ENCODE measurements around the gene PRSS1.
"Not testable (repeated sequence)": the region's sequence is repeated elsewhere in the genome, so short reads cannot be mapped to it uniquely, and the experiment has no call there.

The PRSS1 gene

GRCh38 chr7:142776206-142776844, 27.1 kb downstream of the PRSS1 start:
- Histone ChIP-seq H3K9me2 (replicated peaks; ENCODE audit: control insufficient read depth, low read length) (no peaks in the 10 kb centered on the region), H3F3A (ENCODE audit: control insufficient read depth, insufficient read depth) (no peaks in the 10 kb centered on the region), H3K4me2 (ENCODE audit: low read length) (no peak overlapping the region), H3K4me1 (ENCODE audit: control insufficient read depth, low read length) (peaks cover 9% of the 10 kb centered on the region), H3K9me3 (ENCODE audit: control insufficient read depth, insufficient read depth, low read length) (no peaks in the 10 kb centered on the region), H3K36me3 (ENCODE audit: control insufficient read depth, low read length) (no peaks in the 10 kb centered on the region), H3K27me3 (ENCODE audit: control insufficient read depth, low read length) (peaks cover 5% of the 10 kb centered on the region; the same call in 1 of the 2 replicates), H3K27ac (ENCODE audit: low read depth, low read length) (no peak overlapping the region), H4K20me1 (ENCODE audit: control insufficient read depth, insufficient read depth, low read depth, low read length) (no peaks in the 10 kb centered on the region), H3K79me2 (ENCODE audit: control insufficient read depth, low read length) (no peaks in the 10 kb centered on the region), H3K4me3 (ENCODE audit: low read length) (no peak overlapping the region)
- TF ChIP-seq EZH2phosphoT487 (IDR thresholded peaks at IDR 0.05; ENCODE audit: borderline replicate concordance, low read length): no peak
- TF ChIP-seq CTCF (IDR thresholded peaks at IDR 0.05; ENCODE audit: low read depth, low read length, poor library complexity, severe bottlenecking): no peak

GRCh38 chr7:142776845-142777225, 27.6 kb downstream of the PRSS1 start:
- H3K9me2 ChIP-seq (replicated peaks; ENCODE audit: control insufficient read depth, low read length); H3K27ac ChIP-seq (ENCODE audit: low read depth, low read length); H3K27me3 ChIP-seq (ENCODE audit: control insufficient read depth, low read length); H3F3A ChIP-seq (ENCODE audit: control insufficient read depth, insufficient read depth); H3K4me2 ChIP-seq (ENCODE audit: low read length); H4K20me1 ChIP-seq (ENCODE audit: control insufficient read depth, insufficient read depth, low read depth, low read length); H3K9me3 ChIP-seq (ENCODE audit: control insufficient read depth, insufficient read depth, low read length); H3K4me1 ChIP-seq (ENCODE audit: control insufficient read depth, low read length); H3K79me2 ChIP-seq (ENCODE audit: control insufficient read depth, low read length); H3K36me3 ChIP-seq (ENCODE audit: control insufficient read depth, low read length); H3K4me3 ChIP-seq (ENCODE audit: low read length): not testable (repeated sequence)

GRCh38 chr7:142777318-142777717, 28.0 kb downstream of the PRSS1 start:
- H3K9me2 ChIP-seq (replicated peaks; ENCODE audit: control insufficient read depth, low read length): no peaks in the 10 kb centered on the region
- TF ChIP-seq CTCF (IDR thresholded peaks at IDR 0.05; ENCODE audit: low read depth, low read length, poor library complexity, severe bottlenecking): no peak
- no peaks in the 10 kb centered on the region for H3F3A ChIP-seq (ENCODE audit: control insufficient read depth, insufficient read depth)
- no peaks in the 10 kb centered on the region for H3K79me2 ChIP-seq (ENCODE audit: control insufficient read depth, low read length)
- no peak overlapping the region for H3K27ac ChIP-seq (ENCODE audit: low read depth, low read length)
- H3K4me3 ChIP-seq (ENCODE audit: low read length): no peak overlapping the region
- no peaks in the 10 kb centered on the region for H3K9me3 ChIP-seq (ENCODE audit: control insufficient read depth, insufficient read depth, low read length)
- no peaks in the 10 kb centered on the region for H3K4me1 ChIP-seq (ENCODE audit: control insufficient read depth, low read length)
- no peaks in the 10 kb centered on the region for H3K36me3 ChIP-seq (ENCODE audit: control insufficient read depth, low read length)
- no peak overlapping the region for H3K4me2 ChIP-seq (ENCODE audit: low read length)
- no peaks in the 10 kb centered on the region for H4K20me1 ChIP-seq (ENCODE audit: control insufficient read depth, insufficient read depth, low read depth, low read length)
- H3K27me3 ChIP-seq (ENCODE audit: control insufficient read depth, low read length): no peaks in the 10 kb centered on the region; the same call in 1 of the 2 replicates

- Histone ChIP-seq H3K27ac (ENCODE audit: low read depth, low read length) (peak overlapping the region; percentile 1; the same call in 1 of the 2 replicates), H4K20me1 (ENCODE audit: control insufficient read depth, insufficient read depth, low read depth, low read length) (no peaks in the 10 kb centered on the region), H3K4me2 (ENCODE audit: low read length) (peak overlapping the region; percentile 80), H3K79me2 (ENCODE audit: control insufficient read depth, low read length) (no peaks in the 10 kb centered on the region), H3K4me3 (ENCODE audit: low read length) (peak overlapping the region; percentile 76), H3K36me3 (ENCODE audit: control insufficient read depth, low read length) (no peaks in the 10 kb centered on the region), H3K4me1 (ENCODE audit: control insufficient read depth, low read length) (peaks cover 52% of the 10 kb centered on the region), H3K9me3 (ENCODE audit: control insufficient read depth, insufficient read depth, low read length) (no peaks in the 10 kb centered on the region), H3F3A (ENCODE audit: control insufficient read depth, insufficient read depth) (no peaks in the 10 kb centered on the region), H3K9me2 (replicated peaks; ENCODE audit: control insufficient read depth, low read length) (no peaks in the 10 kb centered on the region), H3K27me3 (ENCODE audit: control insufficient read depth, low read length) (no peaks in the 10 kb centered on the region)
- no peak for TF ChIP-seq EZH2phosphoT487 (IDR thresholded peaks at IDR 0.05; ENCODE audit: borderline replicate concordance, low read length)
- TF ChIP-seq CTCF (IDR thresholded peaks at IDR 0.05; ENCODE audit: low read depth, low read length, poor library complexity, severe bottlenecking): peak; percentile 100
These were observed 33.9 kb downstream of the PRSS1 start for GRCh38 chr7:142782922-142783900.

Measured in DOHH2 (cell line).